ENCODE measurements around the gene EXD3.

GRCh38 chr9:137308057-137308619, 114.8 kb downstream of the EXD3 start:
- TF ChIP-seq CEBPB (IDR thresholded peaks at IDR 0.05; ENCODE audit: low read depth, low read length) (no peak), CTCF (conservative IDR thresholded peaks at IDR 0.05; ENCODE audit: low read depth, low read length) (no peak), RAD21 (IDR thresholded peaks at IDR 0.05; ENCODE audit: low read length) (no peak), POLR2A (IDR thresholded peaks at IDR 0.05; ENCODE audit: low read depth, low read length) (no peak), BHLHE40 (IDR thresholded peaks at IDR 0.05; ENCODE audit: low read depth, low read length) (no peak), MAFK (IDR thresholded peaks at IDR 0.05; ENCODE audit: low read depth, low read length) (no peak), FOS (IDR thresholded peaks at IDR 0.05; ENCODE audit: low read depth, low read length) (no peak), USF2 (IDR thresholded peaks at IDR 0.05; ENCODE audit: low read depth, low read length) (no peak), RFX5 (IDR thresholded peaks at IDR 0.05; ENCODE audit: low read depth, low read length) (no peak), SMC3 (IDR thresholded peaks at IDR 0.05; ENCODE audit: low read depth, low read length) (no peak), NFE2L2 (IDR thresholded peaks at IDR 0.05; ENCODE audit: low read depth, low read length) (no peak)

Measured in IMR-90 (cell line).